GM12891 (cell line): ENCODE data around the gene SLC22A2.
"Not testable (repeated sequence)": the region's sequence is repeated elsewhere in the genome, so short reads cannot be mapped to it uniquely, and the experiment has no call there.

Source experiments
- PAX5 ChIP-seq: IDR thresholded peaks from 2 replicates; pipeline ENCODE4 v1.6.1; 2011; ENCODE audit warnings: low read length, moderate library complexity, mild to moderate bottlenecking; ENCODE audit not compliant: insufficient read depth, severe bottlenecking
- POLR2AphosphoS5 ChIP-seq: IDR thresholded peaks from 2 replicates; pipeline ENCODE4 v1.6.1; 2011; ENCODE audit warnings: low read depth, low read length, control low read depth

GRCh38 chr6:160302431-160303082 lies 43.9 kb upstream of the SLC22A2 start:
- TF ChIP-seq POLR2AphosphoS5, PAX5: not testable (repeated sequence)
